ENCODE measurements around the gene DGKZ. TPM values are rescaled to one million over a fixed set of nuclear protein-coding genes. Genes with fewer than 3 reads are reported as not detected.
A peak's percentile ranks its signal among the peaks of the same experiment; 100 is the strongest.

Gene DGKZ
- total and polyA plus RNA-seq, 5 donors: 75.8 to 108 (median 96.4) TPM

DNA sequence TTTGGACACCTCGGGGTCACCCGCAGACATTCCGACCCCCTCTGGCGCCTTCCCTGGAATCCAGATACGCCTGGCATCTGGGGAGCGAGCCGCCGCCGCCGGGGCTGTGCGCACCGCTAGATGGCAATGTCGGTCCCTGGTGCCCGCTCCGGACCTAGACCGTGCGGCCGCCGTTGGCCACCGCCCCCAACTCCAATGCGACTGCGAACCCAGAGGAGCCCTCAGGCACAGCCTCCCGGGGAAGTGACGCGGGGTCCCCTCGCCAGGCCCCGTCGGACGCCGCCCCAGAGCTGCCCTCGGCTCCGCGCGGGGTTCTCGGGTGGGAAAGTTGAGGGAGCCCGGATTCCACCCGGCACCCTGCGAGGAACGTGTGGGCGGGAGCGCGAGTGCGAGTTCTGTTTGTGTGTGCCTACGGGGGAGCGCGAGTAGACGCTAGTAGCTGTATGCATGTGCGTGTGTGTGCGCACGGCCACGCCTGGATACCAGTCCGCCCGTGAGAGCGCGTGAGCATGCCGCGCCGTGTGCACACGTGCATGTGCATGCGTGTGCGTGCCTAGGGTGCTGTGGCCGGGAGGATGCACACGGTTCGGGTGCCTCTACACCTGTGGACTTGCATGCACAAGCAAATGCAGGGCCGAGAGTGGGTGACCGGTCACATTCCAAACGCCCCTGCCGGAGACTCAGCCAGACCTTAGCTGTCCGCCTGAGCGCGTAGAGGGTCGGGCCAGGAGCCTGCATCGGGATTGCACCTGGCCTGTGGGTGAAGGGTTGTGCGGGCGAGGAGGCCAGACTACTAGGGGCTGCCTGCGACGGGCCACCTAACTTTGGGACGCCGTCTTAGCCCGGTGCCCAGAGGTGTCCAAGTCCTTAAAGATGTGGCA, 42.4 kb downstream of the DGKZ start:
- Histone ChIP-seq H3K27me3 (ENCODE audit: control insufficient read depth, insufficient read depth) (no peaks in the 10 kb centered on the region), H3K9me3 (ENCODE audit: control insufficient read depth, low read length) (no peaks in the 10 kb centered on the region), H3K4me1 (ENCODE audit: control insufficient read depth, insufficient read depth, low read length) (no peaks in the 10 kb centered on the region), H3K4me3 (ENCODE audit: low read length) (peak overlapping the region; percentile 25), H3K27ac (ENCODE audit: low read length) (no peak overlapping the region)
- peak; percentile 70 to 72 for ATAC-seq
- DNase-seq: peak; percentile 71 to 89 (median 89)
- intact Hi-C loops (cut with DNase I): loop anchor here (5.0 to 10.0 kb wide), 3 partner anchors 143 to 225 kb away; partner anchors contain the start of genes ATG13 (in 1 of the 4) and HARBI1 (in 1 of the 4)
- 4% methylated on average over 80 of the region's 80 CpGs for WGBS

DNA sequence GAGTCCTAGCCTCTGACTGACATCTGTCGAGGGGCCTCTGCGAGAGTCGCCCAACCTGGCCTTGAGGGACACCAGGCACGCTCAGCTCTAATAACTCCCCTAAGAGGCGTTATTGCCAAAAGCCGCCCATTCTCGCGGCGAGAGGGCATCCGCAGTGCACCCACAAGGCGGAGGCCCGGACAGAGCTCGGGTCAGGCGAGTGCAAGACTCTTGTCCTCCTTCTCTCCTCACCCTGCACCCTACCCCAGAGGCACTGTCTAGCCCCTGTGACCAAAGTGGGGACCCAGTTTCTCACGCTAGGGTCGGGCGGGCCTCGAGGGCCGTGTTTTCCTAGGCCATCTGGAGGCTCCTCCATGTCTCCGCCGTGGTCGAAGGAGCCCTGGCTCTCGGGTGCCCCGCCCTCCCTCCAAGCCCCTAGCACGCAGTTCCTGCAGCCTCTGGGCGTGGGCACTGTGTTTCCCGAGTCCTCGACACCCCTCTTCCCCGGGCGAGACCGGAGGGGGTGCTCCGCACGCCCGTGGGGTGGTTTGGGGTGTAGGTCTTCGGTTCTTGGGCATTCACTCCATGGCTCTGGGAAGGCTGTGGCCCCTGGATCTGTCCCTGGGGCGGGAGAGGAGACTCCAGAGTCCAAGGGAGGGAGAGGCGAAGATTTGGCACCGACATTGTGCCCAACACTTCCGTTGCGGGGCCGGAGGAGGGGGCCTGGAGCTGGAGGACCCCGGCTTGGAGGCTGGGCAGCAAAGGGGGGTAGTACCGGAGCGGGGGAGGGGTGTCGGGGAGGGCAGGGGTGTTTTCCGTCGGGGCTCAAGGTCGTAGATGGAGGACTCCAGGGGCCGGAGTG, 43.3 kb downstream of the DGKZ start:
- no peaks in the 10 kb centered on the region for H3K27me3 ChIP-seq (ENCODE audit: control insufficient read depth, insufficient read depth)
- 23% methylated on average over 49 of the region's 49 CpGs for WGBS
- ATAC-seq: no peak

DNA sequence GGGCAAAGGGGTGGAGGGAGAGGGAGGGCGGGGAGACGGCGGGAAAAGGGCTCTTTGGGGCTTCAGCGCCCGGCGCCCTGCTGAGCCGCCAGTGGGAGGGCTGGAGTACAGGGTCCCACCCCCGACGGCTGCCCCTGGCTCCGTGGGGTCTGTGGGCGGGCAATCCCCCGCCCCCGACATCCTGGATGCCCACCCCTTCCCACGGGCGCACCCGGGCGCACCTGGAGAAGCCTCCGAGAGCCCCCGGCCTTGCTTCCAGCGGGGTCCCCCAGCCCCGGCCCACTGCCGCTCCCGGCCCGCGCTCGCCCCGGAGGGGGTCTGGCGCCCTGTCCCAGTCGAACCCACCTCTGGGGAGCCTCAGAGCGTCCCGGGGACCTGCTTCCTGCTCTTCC, 43.9 kb downstream of the DGKZ start:
- ATAC-seq: no peak
- intact Hi-C loops (cut with DNase I): loop anchor here in 3 of 4 donors (5.0 kb wide), 2 partner anchors 141 to 146 kb away; no protein-coding TSS in a partner anchor
- peak overlapping the region; percentile 53 for H3K4me3 ChIP-seq (ENCODE audit: low read length)

More for the DNA sequence above, 43.3 kb downstream of the DGKZ start:
- Histone ChIP-seq H3K4me1 (ENCODE audit: control insufficient read depth, insufficient read depth, low read length) (no peaks in the 10 kb centered on the region), H3K9me3 (ENCODE audit: control insufficient read depth, low read length) (no peaks in the 10 kb centered on the region), H3K4me3 (ENCODE audit: low read length) (no peak overlapping the region), H3K27ac (ENCODE audit: low read length) (no peak overlapping the region)
- intact Hi-C loops (cut with DNase I): loop anchor here in 3 of 4 donors (5.0 kb wide), 2 partner anchors 142 to 147 kb away; no protein-coding TSS in a partner anchor
- DNase-seq: peak in 2 of 3 donors; percentile 43 to 58

DNA sequence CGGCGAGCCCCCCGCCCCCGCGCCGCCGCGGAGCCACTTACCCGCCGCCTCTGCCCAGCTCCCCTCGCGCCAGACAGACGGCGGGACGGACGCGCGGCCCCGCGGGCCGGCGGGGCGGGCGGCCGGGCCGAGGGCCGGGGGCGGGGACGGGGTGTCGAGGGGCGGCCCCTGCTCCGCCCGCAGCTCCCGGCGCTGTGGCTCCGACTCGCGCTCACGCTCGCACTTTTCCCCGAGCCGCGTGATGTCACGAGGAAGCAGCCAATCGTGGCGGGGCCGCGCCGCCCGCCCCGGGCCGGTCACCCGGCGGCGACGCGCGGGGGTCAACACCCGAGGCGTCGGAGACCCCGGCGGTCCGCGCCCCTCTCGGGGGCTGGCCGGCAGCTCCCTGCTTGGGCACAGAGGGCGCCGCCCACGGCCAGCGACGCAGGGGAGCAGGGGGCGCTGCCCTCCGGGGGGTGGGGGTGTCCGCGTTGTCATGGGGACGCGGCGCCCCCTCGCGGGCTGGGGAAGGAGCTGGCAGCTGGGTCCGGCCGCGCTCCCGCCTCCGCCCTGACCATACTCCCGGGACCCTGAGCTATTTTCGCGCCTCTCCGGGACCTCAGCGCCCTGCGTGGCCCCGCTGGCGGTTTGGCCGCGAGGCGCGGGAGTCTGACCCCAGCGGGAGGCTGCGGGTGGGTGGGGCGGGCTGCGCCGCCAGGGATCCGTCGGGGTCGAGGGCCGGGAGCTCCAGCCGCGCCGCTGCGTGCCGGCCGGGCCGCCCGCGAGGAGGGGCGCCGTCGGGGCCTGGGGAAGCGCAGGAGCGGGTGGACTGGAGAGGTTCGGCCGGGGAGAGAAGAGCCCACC, 44.5 kb downstream of the DGKZ start, which contains the start of gene CHRM4:
TSS of gene CHRM4 (minus strand) at position 199 of the 843 bp plus-strand sequence. CDS start 5,219 bp downstream, outside the sequence.
- WGBS: 1% methylated on average over 117 of the region's 123 CpGs
- Histone ChIP-seq H3K27me3 (ENCODE audit: control insufficient read depth, insufficient read depth) (no peaks in the 10 kb centered on the region), H3K9me3 (ENCODE audit: control insufficient read depth, low read length) (no peaks in the 10 kb centered on the region), H3K4me3 (ENCODE audit: low read length) (peak within 1 kb of the TSS; percentile 53), H3K4me1 (ENCODE audit: control insufficient read depth, insufficient read depth, low read length) (no peaks in the 10 kb centered on the region), H3K27ac (ENCODE audit: low read length) (no peak within 1 kb of the TSS)
- ATAC-seq: no peak
- peak in 2 of 3 donors; percentile 72 to 79 for DNase-seq
- intact Hi-C loops (cut with DNase I): loop anchor here in 3 of 4 donors (5.0 kb wide), 2 partner anchors 141 to 146 kb away; no protein-coding TSS in a partner anchor

More for the DNA sequence above, 43.9 kb downstream of the DGKZ start:
- Histone ChIP-seq H3K4me1 (ENCODE audit: control insufficient read depth, insufficient read depth, low read length) (no peaks in the 10 kb centered on the region), H3K27me3 (ENCODE audit: control insufficient read depth, insufficient read depth) (no peaks in the 10 kb centered on the region), H3K9me3 (ENCODE audit: control insufficient read depth, low read length) (no peaks in the 10 kb centered on the region), H3K27ac (ENCODE audit: low read length) (no peak overlapping the region)
- 2% methylated on average over 31 of the region's 31 CpGs for WGBS
- peak in 1 of 3 donors; percentile 62 for DNase-seq

DNA sequence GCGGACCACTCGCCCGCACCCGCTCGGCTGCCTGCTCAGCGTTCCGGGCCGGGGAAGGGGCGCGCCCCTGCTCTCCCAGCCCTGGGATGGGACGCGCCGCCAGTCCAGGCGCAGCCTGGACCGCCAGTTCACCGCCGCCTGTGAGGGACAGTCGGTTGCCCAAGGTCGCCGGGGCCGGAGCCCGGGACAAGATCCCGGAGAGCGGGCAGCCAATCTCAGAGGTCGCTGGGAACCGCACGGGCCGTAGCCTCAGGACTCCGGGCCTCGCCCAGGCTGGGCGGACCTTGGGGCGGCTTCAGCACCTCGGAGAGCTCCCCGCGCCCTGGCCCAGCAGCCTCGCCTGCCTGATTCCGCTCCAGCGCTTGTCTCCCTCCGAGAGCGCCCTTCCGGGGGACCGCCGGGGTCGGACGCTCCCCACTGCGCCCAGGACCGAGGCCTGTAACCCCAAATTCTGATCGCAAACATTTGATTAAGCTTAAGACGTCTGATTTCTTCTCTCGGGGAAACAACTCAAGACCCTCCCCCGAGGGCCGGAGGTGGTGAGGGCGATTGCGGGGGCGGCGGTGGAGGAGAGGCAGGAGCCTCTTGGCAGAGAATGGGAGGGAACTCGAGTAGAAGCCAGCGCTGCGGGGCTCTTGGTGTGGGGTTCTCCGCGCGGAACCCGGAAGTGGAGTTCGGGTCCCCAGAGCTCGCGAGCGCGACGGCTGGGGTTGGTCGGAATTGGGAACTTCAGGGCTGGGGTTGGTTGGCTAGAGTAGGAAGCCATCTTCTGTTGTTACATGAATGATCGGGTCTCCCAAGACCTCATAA, 45.4 kb downstream of the DGKZ start:
- ATAC-seq (peak; percentile 86 to 90), DNase-seq (peak; percentile 88 to 95 (median 95))
- H3K27ac ChIP-seq (ENCODE audit: low read length): no peak overlapping the region
- H3K9me3 ChIP-seq (ENCODE audit: control insufficient read depth, low read length): no peaks in the 10 kb centered on the region
- WGBS: 2% methylated on average over 71 of the region's 71 CpGs
- no peaks in the 10 kb centered on the region for H3K27me3 ChIP-seq (ENCODE audit: control insufficient read depth, insufficient read depth)
- H3K4me3 ChIP-seq (ENCODE audit: low read length): peak overlapping the region; percentile 53
- no peaks in the 10 kb centered on the region for H3K4me1 ChIP-seq (ENCODE audit: control insufficient read depth, insufficient read depth, low read length)
- intact Hi-C loops (cut with DNase I): loop anchor here in 3 of 4 donors (5.0 kb wide), 2 partner anchors 140 to 145 kb away; no protein-coding TSS in a partner anchor

DNA sequence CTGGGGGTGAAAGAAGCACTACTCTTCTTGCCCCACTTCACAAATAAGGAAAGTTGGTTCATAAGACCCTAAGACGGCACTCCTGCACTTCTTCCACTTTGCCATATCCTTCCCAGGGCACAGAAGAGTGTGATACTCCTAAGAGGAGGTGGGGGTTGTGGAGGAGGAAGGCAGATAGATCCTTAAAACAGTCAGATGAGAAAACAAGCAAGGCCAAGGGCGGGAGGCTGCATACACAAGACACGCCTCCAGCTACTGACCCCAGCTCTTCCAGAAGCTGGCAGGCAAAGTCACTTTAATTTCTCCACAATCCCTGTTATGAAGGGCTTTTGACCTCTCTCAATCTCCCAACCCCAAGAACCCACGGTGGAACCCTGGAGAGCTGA, 46.0 kb downstream of the DGKZ start:
- no peak overlapping the region for H3K27ac ChIP-seq (ENCODE audit: low read length)
- no peak for DNase-seq
- no peak for ATAC-seq
- 68% methylated on average over 4 of the region's 4 CpGs for WGBS
- no peak overlapping the region for H3K4me3 ChIP-seq (ENCODE audit: low read length)
- no peaks in the 10 kb centered on the region for H3K4me1 ChIP-seq (ENCODE audit: control insufficient read depth, insufficient read depth, low read length)
- no peaks in the 10 kb centered on the region for H3K9me3 ChIP-seq (ENCODE audit: control insufficient read depth, low read length)
- intact Hi-C loops (cut with DNase I): loop anchor here in 3 of 4 donors (5.0 kb wide), 2 partner anchors 139 to 144 kb away; no protein-coding TSS in a partner anchor
- no peaks in the 10 kb centered on the region for H3K27me3 ChIP-seq (ENCODE audit: control insufficient read depth, insufficient read depth)

DNA sequence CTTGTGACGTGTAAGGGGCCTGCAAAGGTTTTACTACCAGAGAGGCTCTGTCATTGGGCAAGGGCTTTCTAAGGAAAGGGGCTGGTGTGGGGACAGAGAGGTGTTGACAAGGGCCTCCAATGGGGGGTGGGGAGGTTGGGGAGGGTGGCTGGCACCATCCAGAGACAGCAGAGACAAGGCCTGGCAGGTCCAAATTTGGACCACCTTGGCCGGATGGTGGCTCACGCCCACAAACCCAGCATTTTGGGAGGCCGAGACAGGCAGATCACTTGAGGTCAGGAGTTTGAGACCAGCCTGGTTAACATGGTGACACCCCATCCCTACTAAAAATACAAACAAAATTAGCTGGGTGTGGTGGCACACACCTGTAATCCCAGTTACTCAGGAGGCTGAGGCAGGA, 46.5 kb downstream of the DGKZ start:
- H3K27me3 ChIP-seq (ENCODE audit: control insufficient read depth, insufficient read depth): no peaks in the 10 kb centered on the region
- ATAC-seq (no peak), DNase-seq (peak in 2 of 3 donors; percentile 7 to 48)
- intact Hi-C loops (cut with DNase I): loop anchor here in 3 of 4 donors (5.0 kb wide), 2 partner anchors 139 to 144 kb away; no protein-coding TSS in a partner anchor
- no peak overlapping the region for H3K27ac ChIP-seq (ENCODE audit: low read length)
- no peaks in the 10 kb centered on the region for H3K9me3 ChIP-seq (ENCODE audit: control insufficient read depth, low read length)
- H3K4me3 ChIP-seq (ENCODE audit: low read length): no peak overlapping the region
- no peaks in the 10 kb centered on the region for H3K4me1 ChIP-seq (ENCODE audit: control insufficient read depth, insufficient read depth, low read length)
- WGBS: 81% methylated on average over 4 of the region's 4 CpGs

DNA sequence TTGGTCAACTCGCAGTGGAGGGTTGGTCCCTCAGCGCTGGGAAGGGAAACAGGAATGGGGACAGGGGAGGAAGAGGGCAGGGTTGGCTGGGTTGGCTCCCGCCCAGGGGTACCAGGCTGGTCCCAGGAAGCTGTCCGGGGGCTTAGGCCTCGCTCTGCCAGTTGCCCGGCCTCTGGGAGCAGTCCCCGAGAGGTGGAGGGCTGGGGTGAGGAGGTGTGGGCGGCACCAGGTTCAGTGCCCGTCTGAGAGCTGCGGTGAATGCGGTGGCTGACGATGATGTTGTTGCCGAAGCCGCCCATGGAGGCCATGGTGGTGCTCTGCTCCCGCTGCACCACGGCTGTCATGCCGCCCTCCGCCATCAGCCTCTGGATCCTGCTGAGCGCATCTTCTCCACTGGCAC, 50.3 kb downstream of the DGKZ start:
- no peaks in the 10 kb centered on the region for H3K9me3 ChIP-seq (ENCODE audit: control insufficient read depth, low read length)
- 94% methylated on average over 19 of the region's 19 CpGs for WGBS
- H3K27me3 ChIP-seq (ENCODE audit: control insufficient read depth, insufficient read depth): no peaks in the 10 kb centered on the region
- H3K4me3 ChIP-seq (ENCODE audit: low read length): no peak overlapping the region
- no peak overlapping the region for H3K27ac ChIP-seq (ENCODE audit: low read length)
- ATAC-seq: no peak
- peak in 2 of 3 donors; percentile 33 to 53 for DNase-seq
- H3K4me1 ChIP-seq (ENCODE audit: control insufficient read depth, insufficient read depth, low read length): no peaks in the 10 kb centered on the region
- intact Hi-C loops (cut with DNase I): no loop called here
